Middle frontal gyrus (tissue), 1 donor: ENCODE measurements around the gene MAP3K19.
"Not testable (repeated sequence)": the region's sequence is repeated elsewhere in the genome, so short reads cannot be mapped to it uniquely, and the experiment has no call there.

Experiments
- DNase-seq: peaks from one replicate; pipeline ENCODE4 v3.0.0-alpha.2; 2015; ENCODE audit warnings: low spot score; ENCODE audit errors: extremely low spot score

The MAP3K19 gene

GRCh38 chr2:135047300-135047699, at the start of gene MAP3K19:
Gene MAP3K19, minus strand, starts transcription at chr2:135047447. Its CDS starts 22,800 bp downstream, at chr2:135024647.
- DNase-seq = no peak

- no peak for DNase-seq
These were observed 49.6 kb upstream of the MAP3K19 start for GRCh38 chr2:135096665-135097446.

GRCh38 chr2:135095591-135095990, 48.3 kb upstream of the MAP3K19 start:
- no peak for DNase-seq

GRCh38 chr2:135094508-135094907, 47.3 kb upstream of the MAP3K19 start:
- DNase-seq = no peak

- DNase-seq = no peak
These were observed 46.6 kb upstream of the MAP3K19 start for GRCh38 chr2:135093670-135094330.

GRCh38 chr2:135093193-135093592, 45.9 kb upstream of the MAP3K19 start:
- no peak for DNase-seq

- no peak for DNase-seq
These were observed 44.4 kb upstream of the MAP3K19 start for GRCh38 chr2:135091681-135092080.

GRCh38 chr2:135089597-135089996, 42.4 kb upstream of the MAP3K19 start:
- DNase-seq = not testable (repeated sequence)

- DNase-seq = no peak
These were observed 39.0 kb upstream of the MAP3K19 start for GRCh38 chr2:135086222-135086621.

GRCh38 chr2:135078417-135078816, 31.2 kb upstream of the MAP3K19 start:
- DNase-seq = no peak

GRCh38 chr2:135076556-135076955, 29.3 kb upstream of the MAP3K19 start:
- no peak for DNase-seq

GRCh38 chr2:135074216-135074615, 27.0 kb upstream of the MAP3K19 start:
- DNase-seq = no peak

- no peak for DNase-seq
These were observed 25.1 kb upstream of the MAP3K19 start for GRCh38 chr2:135072125-135072997.

GRCh38 chr2:135066710-135067109, 19.5 kb upstream of the MAP3K19 start:
- no peak for DNase-seq

- no peak for DNase-seq
These were observed 16.9 kb upstream of the MAP3K19 start for GRCh38 chr2:135064149-135064548.

- DNase-seq = no peak
These were observed 16.0 kb upstream of the MAP3K19 start for GRCh38 chr2:135063210-135063609.

GRCh38 chr2:135059577-135059976, 12.3 kb upstream of the MAP3K19 start:
- no peak for DNase-seq

- DNase-seq = no peak
These were observed 9.5 kb upstream of the MAP3K19 start for GRCh38 chr2:135056790-135057189.

- no peak for DNase-seq
These were observed 8.0 kb upstream of the MAP3K19 start for GRCh38 chr2:135055182-135055786.

GRCh38 chr2:135052997-135053474, 5.8 kb upstream of the MAP3K19 start:
- no peak for DNase-seq
